Activated naive CD8-positive, alpha-beta T cell treated with anti-CD3 and anti-CD28 coated beads, Interleukin-2, amount 10 ng/mL, durations not matched to agents 7 days and 5 days (primary cell): ENCODE data around the gene MYL7. TPM values are rescaled to one million over a fixed set of nuclear protein-coding genes. Genes with fewer than 3 reads are reported as not detected.
A peak's percentile ranks its signal among the peaks of the same experiment; 100 is the strongest.

Experiments used
- ATAC-seq: fragments of 150-1000 bp; cut with Tn5 transposase; one replicate; pipeline ENCODE4 v1.10.0; 2021; ENCODE audit warnings: low read depth, moderate library complexity
- POLR2A ChIA-PET: fragments of 350-600 bp; sonication (Branson Sonifier 250); formaldehyde crosslinking; loops from one replicate; lab custom pipeline; 2021; ENCODE audit warnings: antibody characterized with exemption; lab: Charles Lee
- DNase-seq: peaks from one replicate; pipeline ENCODE4 v3.0.0; 2021
- H3K27ac Mint-ChIP-seq: one replicate; pipeline ENCODE4 v1.8.0; 2022; ENCODE audit warnings: mild to moderate bottlenecking, mixed read lengths
- H3K27me3 Mint-ChIP-seq: one replicate; pipeline ENCODE4 v1.8.0; 2022; ENCODE audit warnings: mild to moderate bottlenecking, moderate library complexity, mixed read lengths
- H3K36me3 Mint-ChIP-seq: one replicate; pipeline ENCODE4 v1.8.0; 2021; ENCODE audit warnings: mild to moderate bottlenecking, mixed read lengths
- H3K4me1 Mint-ChIP-seq: one replicate; pipeline ENCODE4 v1.8.0; 2021; ENCODE audit warnings: mixed read lengths
- H3K4me3 Mint-ChIP-seq: one replicate; pipeline ENCODE4 v1.8.0; 2022; ENCODE audit warnings: mild to moderate bottlenecking, moderate library complexity, mixed read lengths
- H3K9me3 Mint-ChIP-seq: one replicate; pipeline ENCODE4 v1.8.0; 2021; ENCODE audit warnings: mixed read lengths
- total RNA-seq, 2 experiments: library from RNA; stranded (reverse); gene quantifications; one replicate each; pipeline ENCODE4 v1.2.3, GENCODE V29; 2021

MYL7 gene
- total RNA-seq, 2 experiments from 2014 or later = not detected

DNA sequence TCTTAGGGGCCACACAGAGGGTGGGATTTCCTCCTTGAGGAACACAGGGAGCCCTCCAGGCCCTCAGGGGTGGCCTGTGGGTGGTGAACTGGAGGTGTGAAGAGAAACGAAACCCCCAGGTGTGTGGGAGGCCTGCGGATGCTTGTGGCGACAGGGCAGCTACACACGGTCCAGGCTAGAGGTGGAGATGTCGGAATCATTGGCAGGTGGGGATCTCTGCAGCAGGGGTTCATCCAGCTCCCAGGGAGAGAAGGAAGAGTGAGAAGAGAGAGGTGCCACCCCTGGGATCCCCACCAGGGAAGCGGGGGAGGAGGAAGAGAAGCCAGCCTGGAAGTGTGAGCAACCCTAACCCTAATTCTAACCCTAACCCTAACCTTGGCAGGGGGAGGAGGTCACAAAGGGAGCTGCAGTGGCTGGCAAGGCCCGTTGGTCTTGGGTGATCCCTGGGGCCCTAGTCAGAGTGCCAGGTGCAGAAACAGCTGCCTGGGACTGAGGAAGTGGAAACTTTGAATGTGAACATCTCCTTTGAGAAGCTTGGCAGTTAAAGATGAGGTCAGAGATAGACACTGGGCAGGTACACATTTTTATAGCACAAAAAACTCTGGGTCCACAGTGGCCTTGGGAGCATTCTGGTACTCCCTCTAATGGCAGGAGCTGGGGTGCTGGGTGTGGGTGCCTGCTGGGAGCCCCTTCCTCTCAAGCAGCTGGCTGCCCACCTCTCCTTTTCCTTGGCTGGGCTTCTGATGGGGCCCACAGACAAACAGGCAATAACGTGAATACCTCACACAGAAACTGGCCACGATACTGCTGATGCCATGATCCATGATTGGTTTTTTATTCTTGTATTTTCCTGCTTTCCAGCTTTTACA lies 43.8 kb downstream of the MYL7 start:
- H3K27me3 Mint-ChIP-seq = no peaks in the 10 kb centered on the region
- POLR2A ChIA-PET = interaction anchor here (0.9 to 1.4 kb wide), 6 partner anchors 11 to 103 kb away, joined by 3 to 5 read pairs (median 4); partner anchors contain the start of gene YKT6
- H3K27ac Mint-ChIP-seq = peak overlapping the region; percentile 88
- DNase-seq = no peak
- H3K9me3 Mint-ChIP-seq = peaks cover 3% of the 10 kb centered on the region
- H3K4me1 Mint-ChIP-seq = peaks cover 36% of the 10 kb centered on the region
- peak overlapping the region; percentile 57 for H3K4me3 Mint-ChIP-seq
- H3K36me3 Mint-ChIP-seq = peaks cover 3% of the 10 kb centered on the region
- peak; percentile 81 for ATAC-seq

DNA sequence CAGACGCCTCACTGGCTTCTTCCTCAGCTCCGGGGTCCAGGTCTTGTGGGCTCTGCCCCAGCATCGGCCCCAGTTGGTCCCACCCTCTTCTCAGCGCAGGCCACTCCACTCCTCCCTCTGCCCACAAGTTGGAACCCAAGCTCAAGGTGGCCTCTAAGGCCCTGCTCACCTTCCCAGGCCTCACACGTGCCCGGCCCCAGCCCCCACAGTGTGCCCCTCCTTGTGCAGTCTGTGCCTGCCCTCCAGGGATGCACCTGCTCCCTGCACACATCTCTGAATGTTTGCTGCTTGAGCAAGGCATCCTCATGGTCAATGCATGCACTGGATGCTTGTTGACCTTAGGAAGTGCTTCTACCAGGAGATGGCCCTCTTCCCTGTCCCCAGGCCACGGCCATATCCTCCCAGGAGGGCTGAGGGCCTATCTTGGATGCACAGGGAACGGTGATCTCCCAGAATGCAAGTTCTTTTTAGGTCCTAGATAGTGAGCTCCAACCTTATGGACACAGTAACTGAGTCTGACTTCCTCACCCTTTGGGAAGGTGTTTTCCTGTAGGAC lies 44.7 kb downstream of the MYL7 start:
- Mint-ChIP-seq H3K4me3 (no peak overlapping the region), H3K36me3 (peaks cover 3% of the 10 kb centered on the region), H3K9me3 (peaks cover 3% of the 10 kb centered on the region), H3K27me3 (no peaks in the 10 kb centered on the region), H3K27ac (peak overlapping the region; percentile 88), H3K4me1 (peaks cover 36% of the 10 kb centered on the region)
- DNase-seq = no peak
- ATAC-seq = no peak
- POLR2A ChIA-PET = interaction anchor here (1.1 to 1.4 kb wide), 2 partner anchors 13 to 15 kb away, joined by 4 to 5 read pairs; no protein-coding TSS in a partner anchor

DNA sequence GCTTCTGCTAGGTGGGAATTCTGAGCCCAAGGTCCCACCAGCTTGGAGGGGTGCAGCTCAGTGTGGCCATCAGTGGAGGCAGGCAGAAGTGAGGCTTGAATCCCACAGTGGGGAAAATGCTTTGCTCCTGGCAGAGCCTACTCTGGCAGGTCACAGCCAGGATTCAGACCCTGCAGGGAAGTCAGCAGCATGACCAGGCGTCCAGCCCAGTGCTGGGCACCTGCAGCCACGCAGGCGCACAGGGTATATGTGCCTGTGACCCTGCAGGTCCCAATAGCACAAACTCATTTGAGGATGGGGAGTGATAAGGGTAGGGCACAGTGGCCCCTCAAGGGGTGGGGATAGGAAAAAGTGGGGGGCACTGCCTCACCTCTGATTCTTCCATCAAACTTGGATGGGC lies 45.4 kb downstream of the MYL7 start:
- DNase-seq (no peak), ATAC-seq (no peak)
- H3K9me3 Mint-ChIP-seq = peaks cover 3% of the 10 kb centered on the region
- H3K4me1 Mint-ChIP-seq = peaks cover 36% of the 10 kb centered on the region
- no peaks in the 10 kb centered on the region for H3K27me3 Mint-ChIP-seq
- no peak overlapping the region for H3K4me3 Mint-ChIP-seq
- peaks cover 3% of the 10 kb centered on the region for H3K36me3 Mint-ChIP-seq
- H3K27ac Mint-ChIP-seq = no peak overlapping the region
- POLR2A ChIA-PET = no interaction called here

DNA sequence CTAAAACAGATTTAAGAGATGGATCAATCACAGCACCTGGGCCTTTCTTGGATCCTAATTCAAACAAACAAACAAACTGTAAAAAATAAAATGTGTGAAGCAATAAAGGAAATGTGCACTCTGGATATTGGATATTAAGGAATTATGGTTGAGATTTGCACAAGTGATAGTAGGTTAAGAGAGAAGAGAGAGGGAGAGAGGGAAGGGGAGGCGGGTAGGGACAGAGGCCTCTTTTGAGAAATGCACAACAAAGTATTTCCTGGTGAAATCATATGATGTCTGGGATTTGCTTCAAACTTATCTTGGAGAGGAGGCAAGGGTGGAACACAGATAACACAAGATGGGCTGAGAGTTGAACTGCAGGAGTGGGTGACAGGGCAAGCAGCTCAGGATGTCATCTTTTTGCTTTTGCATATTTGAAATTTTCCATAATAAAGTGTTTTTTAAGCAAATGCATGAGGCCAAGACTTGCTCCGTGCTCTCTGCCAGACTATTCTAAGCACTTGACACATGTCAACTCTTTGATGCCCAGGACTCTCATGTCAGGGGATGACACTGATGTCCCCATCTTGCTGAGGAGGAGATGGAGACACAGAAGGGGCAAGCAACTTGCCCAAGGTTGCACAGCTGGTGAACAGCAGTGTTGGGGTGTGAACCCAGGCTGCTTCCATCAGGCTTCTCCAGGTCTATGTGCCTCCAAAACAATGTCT lies 46.1 kb downstream of the MYL7 start:
- Mint-ChIP-seq H3K4me1 (peaks cover 36% of the 10 kb centered on the region), H3K36me3 (peaks cover 3% of the 10 kb centered on the region), H3K27ac (peak overlapping the region; percentile 62), H3K4me3 (no peak overlapping the region), H3K9me3 (peaks cover 3% of the 10 kb centered on the region), H3K27me3 (no peaks in the 10 kb centered on the region)
- POLR2A ChIA-PET = no interaction called here
- DNase-seq = no peak
- ATAC-seq = no peak

DNA sequence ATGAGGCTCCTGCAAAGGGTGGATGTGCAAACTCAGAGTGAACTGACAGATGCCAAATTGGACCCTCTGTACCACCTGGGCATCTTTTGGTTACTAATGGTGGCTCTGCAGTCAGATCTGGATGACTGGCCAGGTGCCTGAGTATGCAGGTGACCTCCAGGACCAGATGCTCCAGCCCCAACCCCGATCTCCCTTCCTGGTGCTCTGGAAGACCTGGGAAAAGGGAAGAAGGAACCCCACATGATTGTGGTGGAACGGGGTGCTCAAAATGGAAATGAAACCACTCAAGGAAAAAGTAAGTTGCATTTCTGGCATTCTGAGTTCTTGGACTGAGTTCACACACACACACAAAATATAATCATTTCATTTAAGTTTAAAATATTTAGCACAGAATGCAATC lies 46.8 kb downstream of the MYL7 start:
- Mint-ChIP-seq H3K4me1 (peaks cover 31% of the 10 kb centered on the region), H3K36me3 (peaks cover 3% of the 10 kb centered on the region), H3K27me3 (no peaks in the 10 kb centered on the region), H3K27ac (no peak overlapping the region), H3K4me3 (no peak overlapping the region), H3K9me3 (peaks cover 3% of the 10 kb centered on the region)
- ATAC-seq = no peak
- POLR2A ChIA-PET = no interaction called here
- DNase-seq = no peak

DNA sequence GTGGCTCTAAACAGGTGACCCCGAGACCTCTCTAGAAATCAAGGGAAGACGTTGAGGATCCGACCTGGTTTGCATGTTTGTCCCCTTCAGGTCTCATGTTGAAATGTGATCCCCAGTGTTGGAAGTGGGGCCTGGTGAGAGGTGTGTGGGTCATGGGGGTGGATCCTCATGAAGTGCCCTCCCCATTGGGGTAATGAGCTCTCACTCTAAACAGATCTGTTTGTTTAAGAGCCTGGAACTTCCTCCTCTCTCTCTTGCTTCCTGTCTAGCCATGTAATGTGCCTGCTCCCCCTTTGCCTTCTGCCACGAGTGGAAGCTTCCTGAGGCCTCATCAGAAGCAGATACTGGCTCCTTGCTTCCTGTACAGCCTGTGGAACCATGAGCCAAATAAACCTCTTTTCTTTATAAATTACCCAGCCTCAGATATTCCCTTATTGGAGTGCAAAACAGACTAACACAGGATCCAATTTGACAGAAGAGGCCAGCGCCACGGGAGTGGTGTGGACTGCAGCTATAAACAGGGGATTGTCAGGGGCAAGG lies 48.0 kb downstream of the MYL7 start:
- ATAC-seq (no peak), DNase-seq (no peak)
- no peaks in the 10 kb centered on the region for H3K27me3 Mint-ChIP-seq
- peaks cover 27% of the 10 kb centered on the region for H3K4me1 Mint-ChIP-seq
- POLR2A ChIA-PET = no interaction called here
- peaks cover 3% of the 10 kb centered on the region for H3K9me3 Mint-ChIP-seq
- H3K36me3 Mint-ChIP-seq = peaks cover 3% of the 10 kb centered on the region
- peak overlapping the region; percentile 67 for H3K27ac Mint-ChIP-seq
- H3K4me3 Mint-ChIP-seq = no peak overlapping the region

Other genes starting within 250 kb of the MYL7 start
- gene URGCP, start 234.7 kb downstream of the MYL7 start, total RNA-seq = 10 to 100 TPM; 26.5 to 26.9 TPM
- gene UBE2D4, start 214.9 kb downstream of the MYL7 start, total RNA-seq = 1 to 10 TPM; 6.2 to 7.5 TPM
- gene SPDYE1, start 143.4 kb downstream of the MYL7 start, total RNA-seq = under 1 TPM in 1 of 2 experiments, not detected in 1; 0.11 TPM
- 100 to 1,000 TPM; 152 to 157 TPM for gene DBNL, start 96.6 kb downstream of the MYL7 start, total RNA-seq
- 1 to 10 TPM in 1 of 2 experiments, under 1 TPM in 1; 0.74 to 2.1 TPM for gene PGAM2, start 75.8 kb downstream of the MYL7 start, total RNA-seq
- gene POLM, start 58.8 kb downstream of the MYL7 start, total RNA-seq = 10 to 100 TPM; 51.0 to 54.5 TPM
- gene AEBP1, start 37.0 kb downstream of the MYL7 start, total RNA-seq = 10 to 100 TPM; 21.5 to 22.0 TPM
- gene POLD2, start 17.8 kb downstream of the MYL7 start, total RNA-seq = 10 to 100 TPM; 99.3 to 99.4 TPM
- gene GCK, start 48.1 kb upstream of the MYL7 start, total RNA-seq = under 1 TPM; 0.23 to 0.30 TPM
- gene YKT6, start 59.6 kb upstream of the MYL7 start, total RNA-seq = 10 to 100 TPM; 58.9 to 62.4 TPM
- gene CAMK2B, start 184.3 kb upstream of the MYL7 start, total RNA-seq = under 1 TPM in 1 of 2 experiments, not detected in 1; 0.11 TPM